Left lung (tissue), 10 donors: ENCODE measurements around the gene ENAH. TPM values are rescaled to one million over a fixed set of nuclear protein-coding genes. Genes with fewer than 3 reads are reported as not detected.

ENCODE experiments used
- ATAC-seq: fragments of 200-7000 bp; cut with Tn5 transposase; one replicate; pipeline ENCODE4 v1.9.1; 2020; ENCODE audit warnings: moderate library complexity
- DNase-seq, 4 donors: peaks; one replicate each; pipeline ENCODE4 v3.0.0-alpha.2; 2013 to 2020
- H3K27ac ChIP-seq, 2 donors: fragments of 200-600 bp; sonication (generic) in 1 of 2; one replicate each; pipeline versions ENCODE4 v1.5.0 to v1.8.0; 2020 to 2021
- H3K27me3 ChIP-seq, 2 donors: fragments of 200-600 bp; sonication (generic) in 1 of 2; one replicate each; pipeline versions ENCODE4 v1.5.0 to v1.8.0; 2020 to 2021
- H3K36me3 ChIP-seq, 2 donors: fragments of 200-600 bp; sonication (generic) in 1 of 2; one replicate each; pipeline versions ENCODE4 v1.5.0 to v1.8.0; 2020 to 2021
- H3K4me1 ChIP-seq, 2 donors: fragments of 200-600 bp; one replicate each; pipeline ENCODE4 v1.8.0; 2021
- H3K4me3 ChIP-seq, 2 donors: fragments of 200-600 bp; sonication (generic) in 1 of 2; one replicate each; pipeline versions ENCODE4 v1.5.0 to v1.8.0; 2020 to 2021; ENCODE audit warnings: mild to moderate bottlenecking in 1 of 2
- H3K9me3 ChIP-seq, 2 donors: fragments of 200-600 bp; sonication (generic) in 1 of 2; one replicate each; pipeline versions ENCODE4 v1.5.0 to v1.8.0; 2020 to 2021
- CTCF ChIP-seq, 2 donors: fragments of 200-600 bp; sonication (generic) in 1 of 2; IDR thresholded peaks; one replicate each; pipeline versions ENCODE4 v1.5.0 to v1.8.0; 2021; ENCODE audit warnings: antibody characterized with exemption in 2 of 2
- intact Hi-C, 2 donors: fragments of 100-400 bp; cut with DNase I; formaldehyde crosslinking; loops; one replicate each; pipeline versions ENCODE4 v1.11.2 to v1.14.2; 2022
- polyA plus RNA-seq, 6 donors: library from polyadenylated mRNA; unstranded; fragments of 120-200 nt; gene quantifications; one replicate each; pipeline ENCODE4 v1.2.1, GENCODE V29; 2013; ENCODE audit not compliant: insufficient read length in 6 of 6
- total RNA-seq, 2 donors: library from RNA; stranded (reverse); fragmentation: NEBNext Ultra II Directional; extraction: Animal tissue kit (Norgen Biotek cat#: 25700); gene quantifications; one replicate each; pipeline ENCODE4 v1.2.1, GENCODE V29; 2021
- donor health status: DM: no; HTN: yes; CAD: no.
- donor health status: DM: no; HTN: no; CAD: no.

ENAH gene
- total and polyA plus RNA-seq, 8 donors: 106 to 255 (median 237) TPM

- H3K27ac ChIP-seq: peak overlapping the region; percentile 26 to 59
- H3K27me3 ChIP-seq: no peaks in the 10 kb centered on the region
- H3K36me3 ChIP-seq: no peaks in the 10 kb centered on the region
- no peak overlapping the region for H3K4me3 ChIP-seq
- intact Hi-C loops: no loop called here
- peak; percentile 38 for ATAC-seq
- H3K9me3 ChIP-seq: no peaks in the 10 kb centered on the region
- peak in 2 of 4 donors; percentile 72 to 84 for DNase-seq
- no peak for TF ChIP-seq CTCF (IDR thresholded peaks at IDR 0.05)
- peaks cover 11 to 60% of the 10 kb centered on the region in 2 donors for H3K4me1 ChIP-seq
Observed at GRCh38 chr1:225450491-225451191, 202.3 kb downstream of the ENAH start.

- Histone ChIP-seq H3K27ac (no peak overlapping the region), H3K4me1 (peaks cover 11 to 63% of the 10 kb centered on the region in 2 donors), H3K4me3 (no peak overlapping the region), H3K9me3 (no peaks in the 10 kb centered on the region), H3K36me3 (no peaks in the 10 kb centered on the region), H3K27me3 (no peaks in the 10 kb centered on the region)
- ATAC-seq (no peak), DNase-seq (peak in 1 of 4 donors; percentile 17)
- intact Hi-C loops: no loop called here
- TF ChIP-seq CTCF (IDR thresholded peaks at IDR 0.05): no peak
Observed at GRCh38 chr1:225449774-225450173, 203.1 kb downstream of the ENAH start.

- Histone ChIP-seq H3K4me3 (no peak overlapping the region), H3K4me1 (peaks cover 11 to 63% of the 10 kb centered on the region in 2 donors), H3K27me3 (no peaks in the 10 kb centered on the region), H3K27ac (no peak overlapping the region), H3K9me3 (no peaks in the 10 kb centered on the region), H3K36me3 (no peaks in the 10 kb centered on the region)
- intact Hi-C loops: no loop called here
- peak in 1 of 4 donors; percentile 32 for DNase-seq
- ATAC-seq: no peak
- no peak for TF ChIP-seq CTCF (IDR thresholded peaks at IDR 0.05)
Observed at GRCh38 chr1:225449261-225449660, 203.7 kb downstream of the ENAH start.

GRCh38 chr1:225448146-225448805, 204.6 kb downstream of the ENAH start:
- H3K4me1 ChIP-seq: peaks cover 15 to 63% of the 10 kb centered on the region in 2 donors
- no peak for ATAC-seq
- TF ChIP-seq CTCF (IDR thresholded peaks at IDR 0.05): no peak
- H3K9me3 ChIP-seq: no peaks in the 10 kb centered on the region
- peak overlapping the region; percentile 14 to 33 for H3K27ac ChIP-seq
- peak in 1 of 4 donors; percentile 16 for DNase-seq
- H3K4me3 ChIP-seq: no peak overlapping the region
- intact Hi-C loops: no loop called here
- H3K27me3 ChIP-seq: no peaks in the 10 kb centered on the region
- H3K36me3 ChIP-seq: no peaks in the 10 kb centered on the region

- intact Hi-C loops: no loop called here
- peak; percentile 7 for ATAC-seq
- Histone ChIP-seq H3K27me3 (no peaks in the 10 kb centered on the region), H3K9me3 (no peaks in the 10 kb centered on the region), H3K4me3 (no peak overlapping the region), H3K36me3 (no peaks in the 10 kb centered on the region), H3K27ac (peak overlapping the region; percentile 14 to 33), H3K4me1 (peaks cover 15 to 67% of the 10 kb centered on the region in 2 donors)
- no peak for TF ChIP-seq CTCF (IDR thresholded peaks at IDR 0.05)
- DNase-seq: peak in 1 of 4 donors; percentile 37
Observed at GRCh38 chr1:225447650-225448089, 205.3 kb downstream of the ENAH start.
